ENCODE data around the gene HLA-DPA1. TPM values are rescaled to one million over a fixed set of nuclear protein-coding genes. Genes with fewer than 3 reads are reported as not detected.

The HLA-DPA1 gene
- total RNA-seq, 1 experiment from 2014 or later = 46.4 TPM

- BruUV-seq (replicated peaks) = no TSS peak
- no peaks in the 10 kb centered on the region for H3K36me3 Mint-ChIP-seq (ENCODE audit: insufficient read depth, unreplicated experiment)
- CTCF ChIA-PET = interaction anchor here (0.7 to 1.1 kb wide), 4 partner anchors 49 to 300 kb away, joined by 3 to 4 read pairs (median 3); no protein-coding TSS in a partner anchor
Measured at GRCh38 chr6:33081098-33081824, 7.8 kb upstream of the HLA-DPA1 start.

GRCh38 chr6:33080127-33081089 lies 7.0 kb upstream of the HLA-DPA1 start:
- no peaks in the 10 kb centered on the region for H3K4me1 Mint-ChIP-seq (ENCODE audit: low read depth, unreplicated experiment)
- H3K27ac Mint-ChIP-seq (ENCODE audit: unreplicated experiment) = no peak overlapping the region
- peak overlapping the region; percentile 15 for H3K4me3 Mint-ChIP-seq (ENCODE audit: low read depth, unreplicated experiment)
- TF ChIP-seq CTCF (IDR thresholded peaks at IDR 0.05; ENCODE audit: unreplicated experiment) = no peak
- H3K36me3 Mint-ChIP-seq (ENCODE audit: insufficient read depth, unreplicated experiment) = no peaks in the 10 kb centered on the region
- no peak for DNase-seq
- peaks cover 99% of the 10 kb centered on the region for H3K27me3 Mint-ChIP-seq (ENCODE audit: unreplicated experiment)
- intact Hi-C loops (cut with micrococcal nuclease; ENCODE audit: unreplicated experiment) = no loop called here
- no peaks in the 10 kb centered on the region for H3K9me3 Mint-ChIP-seq (ENCODE audit: low read depth, unreplicated experiment)
- CTCF ChIA-PET = interaction anchor here (0.7 to 0.8 kb wide), 2 partner anchors 48 to 96 kb away, joined by 3 read pairs; no protein-coding TSS in a partner anchor
- no TSS peak for BruUV-seq (replicated peaks)

More at GRCh38 chr6:33081098-33081824, 7.8 kb upstream of the HLA-DPA1 start:
- Mint-ChIP-seq H3K27me3 (ENCODE audit: unreplicated experiment) (peaks cover 100% of the 10 kb centered on the region), H3K27ac (ENCODE audit: unreplicated experiment) (no peak overlapping the region), H3K4me3 (ENCODE audit: low read depth, unreplicated experiment) (no peak overlapping the region), H3K9me3 (ENCODE audit: low read depth, unreplicated experiment) (no peaks in the 10 kb centered on the region), H3K4me1 (ENCODE audit: low read depth, unreplicated experiment) (no peaks in the 10 kb centered on the region)
- intact Hi-C loops (cut with micrococcal nuclease; ENCODE audit: unreplicated experiment) = no loop called here
- no peak for TF ChIP-seq CTCF (IDR thresholded peaks at IDR 0.05; ENCODE audit: unreplicated experiment)
- DNase-seq = no peak

GRCh38 chr6:33079580-33079979 lies 6.1 kb upstream of the HLA-DPA1 start:
- Mint-ChIP-seq H3K27me3 (ENCODE audit: unreplicated experiment) (peaks cover 90% of the 10 kb centered on the region), H3K4me3 (ENCODE audit: low read depth, unreplicated experiment) (no peak overlapping the region), H3K4me1 (ENCODE audit: low read depth, unreplicated experiment) (no peaks in the 10 kb centered on the region), H3K36me3 (ENCODE audit: insufficient read depth, unreplicated experiment) (no peaks in the 10 kb centered on the region), H3K9me3 (ENCODE audit: low read depth, unreplicated experiment) (no peaks in the 10 kb centered on the region), H3K27ac (ENCODE audit: unreplicated experiment) (no peak overlapping the region)
- DNase-seq = no peak
- no TSS peak for BruUV-seq (replicated peaks)
- intact Hi-C loops (cut with micrococcal nuclease; ENCODE audit: unreplicated experiment) = no loop called here
- CTCF ChIA-PET = no interaction called here
- TF ChIP-seq CTCF (IDR thresholded peaks at IDR 0.05; ENCODE audit: unreplicated experiment) = no peak

- no peaks in the 10 kb centered on the region for H3K36me3 Mint-ChIP-seq (ENCODE audit: insufficient read depth, unreplicated experiment)
- CTCF ChIA-PET = no interaction called here
- no peak for DNase-seq
- intact Hi-C loops (cut with micrococcal nuclease; ENCODE audit: unreplicated experiment) = no loop called here
- no peak overlapping the region for H3K27ac Mint-ChIP-seq (ENCODE audit: unreplicated experiment)
- BruUV-seq (replicated peaks) = no TSS peak
- H3K27me3 Mint-ChIP-seq (ENCODE audit: unreplicated experiment) = peaks cover 85% of the 10 kb centered on the region
- H3K9me3 Mint-ChIP-seq (ENCODE audit: low read depth, unreplicated experiment) = no peaks in the 10 kb centered on the region
- TF ChIP-seq CTCF (IDR thresholded peaks at IDR 0.05; ENCODE audit: unreplicated experiment) = no peak
- no peaks in the 10 kb centered on the region for H3K4me1 Mint-ChIP-seq (ENCODE audit: low read depth, unreplicated experiment)
- H3K4me3 Mint-ChIP-seq (ENCODE audit: low read depth, unreplicated experiment) = no peak overlapping the region
Measured at GRCh38 chr6:33078919-33079521, 5.6 kb upstream of the HLA-DPA1 start.

Measured in Calu3 (cell line).